K562 (cell line): ENCODE data around the gene EPN3. TPM values are rescaled to one million over a fixed set of nuclear protein-coding genes. Genes with fewer than 3 reads are reported as not detected.

Experiments used
- ATAC-seq: fragments of 200-7000 bp; cut with Tn5 transposase; 3 replicates; pipeline ENCODE4 v1.9.1; 2020; ENCODE audit warnings: moderate library complexity
- BruUV-seq: library from RNA; stranded (reverse); fragments of 400-500 nt; replicated peaks from 2 replicates; lab custom pipeline; 2021; lab: Mats Ljungman, UMichigan
- CTCF ChIA-PET: fragments of 300-600 bp; formaldehyde crosslinking; extraction: SDS; loops from one replicate; lab custom pipeline; 2021; ENCODE audit warnings: low intra/inter-chr PET ratio; lab: Yijun Ruan, JAX
- POLR2A ChIA-PET: fragments of 300-600, 350-650 bp; sonication (Branson Sonifier 250); formaldehyde crosslinking; extraction: SDS; loops from one replicate; lab custom pipeline; 2021; ENCODE audit warnings: antibody characterized with exemption, inconsistent platforms; lab: Yijun Ruan, JAX
- DNase-seq, 4 experiments: peaks; one replicate each; pipeline versions ENCODE4 v3.0.0 to v3.0.0-alpha.2; 2011 to 2018; ENCODE audit warnings: low spot score in 3 of 4, mixed read lengths in 3 of 4; ENCODE audit errors: extremely low read depth in 1 of 4
- FAIRE-seq: peaks from 2 replicates; lab custom pipeline; 2011; peaks lifted over from hg19 to GRCh38; lab: Jason Lieb, UNC
- H2AFZ ChIP-seq: 2 replicates; pipeline ENCODE4 v1.6.0; 2011; ENCODE audit warnings: low read depth, low read length, control low read depth, inconsistent platforms
- H3K27ac ChIP-seq: fragments of 200-600 bp; 3 replicates; pipeline ENCODE4 v1.8.0; 2011; ENCODE audit warnings: low read depth, mild to moderate bottlenecking, control low read depth, inconsistent platforms, low read length, moderate library complexity, mixed read lengths; ENCODE audit errors: extremely low read depth
- H3K27me3 ChIP-seq, 2 experiments: fragments of 300-600 bp in 1 of 2; 2 replicates in 1 of 2; 3 replicates in 1 of 2; pipeline versions ENCODE4 v1.6.0 to v1.8.0; 2011; ENCODE audit warnings: inconsistent platforms in 2 of 2, low read length in 2 of 2, mild to moderate bottlenecking in 1 of 2, mixed read lengths in 1 of 2, moderate library complexity in 1 of 2; ENCODE audit not compliant: control insufficient read depth in 2 of 2, insufficient read depth in 2 of 2
- H3K36me3 ChIP-seq: fragments of 300-600 bp; 3 replicates; pipeline ENCODE4 v1.8.0; 2011; ENCODE audit warnings: mild to moderate bottlenecking, low read length, inconsistent platforms; ENCODE audit not compliant: control insufficient read depth, insufficient read depth
- H3K4me1 ChIP-seq, 2 experiments: fragments of 200-600 bp in 1 of 2; replicated peaks in 1 of 2; 2 replicates in 1 of 2; 3 replicates in 1 of 2; pipeline versions ENCODE4 v1.5.1 to v1.8.0; 2011; ENCODE audit warnings: inconsistent platforms in 2 of 2, low read length in 2 of 2, mild to moderate bottlenecking in 1 of 2, mixed read lengths in 1 of 2, moderate library complexity in 1 of 2; ENCODE audit not compliant: control insufficient read depth in 2 of 2, insufficient read depth in 2 of 2
- H3K4me2 ChIP-seq: 2 replicates; pipeline ENCODE4 v1.6.1; 2011; ENCODE audit warnings: low read length, control low read depth, inconsistent platforms, mixed read lengths; ENCODE audit not compliant: insufficient read depth
- H3K4me3 ChIP-seq: fragments of 200-600 bp; sonication (generic), shearing (Covaris generic); 2 replicates; pipeline ENCODE4 v1.5.1; 2016; ENCODE audit warnings: control low read depth, inconsistent platforms
- H3K79me2 ChIP-seq: fragments of 200-600 bp; 3 replicates; pipeline ENCODE4 v1.8.0; 2011; ENCODE audit warnings: low read length, inconsistent platforms; ENCODE audit not compliant: control insufficient read depth, insufficient read depth
- H3K9ac ChIP-seq, 2 experiments: 2 replicates each; pipeline versions ENCODE4 v1.6.0 to v1.6.1; 2011; ENCODE audit warnings: low read depth in 2 of 2, low read length in 2 of 2, control low read depth in 1 of 2, inconsistent platforms in 1 of 2, mild to moderate bottlenecking in 1 of 2, mixed read lengths in 1 of 2; ENCODE audit not compliant: insufficient read depth in 1 of 2
- H3K9me1 ChIP-seq: one replicate; pipeline ENCODE4 v1.6.0; 2011; ENCODE audit warnings: inconsistent platforms, mild to moderate bottlenecking, low read length, moderate library complexity; ENCODE audit not compliant: control insufficient read depth, insufficient read depth
- H3K9me3 ChIP-seq: replicated peaks from 2 replicates; pipeline ENCODE4 v1.5.1; 2011; ENCODE audit warnings: low read depth, low read length, inconsistent platforms; ENCODE audit not compliant: control insufficient read depth, insufficient read depth
- H4K20me1 ChIP-seq: replicated peaks from 2 replicates; pipeline ENCODE4 v1.6.1; 2011; ENCODE audit warnings: low read length, inconsistent platforms, mixed read lengths; ENCODE audit not compliant: control insufficient read depth, insufficient read depth
- ARID1B ChIP-seq: fragments of 450-650 bp; IDR thresholded peaks from 2 replicates; pipeline ENCODE4 v1.6.1; 2016; ENCODE audit warnings: antibody characterized with exemption, mild to moderate bottlenecking, inconsistent platforms
- ELF2 ChIP-seq: fragments of 250-450 bp; sonication (Bioruptor Pico); IDR thresholded peaks from 2 replicates; pipeline ENCODE4 v1.5.0; 2021; ENCODE audit warnings: mild to moderate bottlenecking
- ETV6 ChIP-seq, 3 experiments: fragments of 150-350 bp in 1 of 3; sonication (generic) in 1 of 3; formaldehyde crosslinking in 1 of 3; IDR thresholded peaks; 2 replicates each; pipeline versions ENCODE4 v1.6.1 to v1.8.0; 2014 to 2022; ENCODE audit warnings: borderline replicate concordance in 2 of 3, low read depth in 2 of 3, antibody characterized with exemption in 1 of 3, low read length in 1 of 3, mild to moderate bottlenecking in 1 of 3, missing genetic modification reagents in 1 of 3
- LCOR ChIP-seq: sonication (generic); formaldehyde crosslinking; IDR thresholded peaks from 2 replicates; pipeline ENCODE4 v1.8.0; 2022; ENCODE audit warnings: mild to moderate bottlenecking, missing genetic modification reagents
- MEF2A ChIP-seq: IDR thresholded peaks from 2 replicates; pipeline ENCODE4 v1.6.1; 2011; ENCODE audit warnings: low read depth, mild to moderate bottlenecking, low read length, moderate library complexity; ENCODE audit not compliant: control insufficient read depth
- PHF20 ChIP-seq: fragments of 450-650 bp; IDR thresholded peaks from 2 replicates; pipeline ENCODE4 v1.6.1; 2018; ENCODE audit not compliant: partially characterized antibody
- RAD51 ChIP-seq: fragments of 450-650 bp; IDR thresholded peaks from 2 replicates; pipeline ENCODE4 v1.7.1; 2016; ENCODE audit warnings: low read depth, mild to moderate bottlenecking, borderline replicate concordance
- SMAD4 ChIP-seq: fragments of 250-450 bp; sonication (Bioruptor Pico); conservative IDR thresholded peaks from 2 replicates; pipeline ENCODE4 v1.8.0; 2021; ENCODE audit warnings: inconsistent platforms, mild to moderate bottlenecking, moderate library complexity
- XRCC3 ChIP-seq: fragments of 450-650 bp; IDR thresholded peaks from 2 replicates; pipeline ENCODE4 v1.6.1; 2017; ENCODE audit warnings: mild to moderate bottlenecking, moderate library complexity
- ZBTB49 ChIP-seq: sonication (generic); formaldehyde crosslinking; IDR thresholded peaks from 2 replicates; pipeline ENCODE4 v1.8.0; 2022; ENCODE audit warnings: missing genetic modification reagents, mild to moderate bottlenecking, borderline replicate concordance
- ZNF23 ChIP-seq: fragments of 250-450 bp; sonication (Bioruptor Pico); IDR thresholded peaks from 2 replicates; pipeline ENCODE4 v1.4.0; 2020; ENCODE audit warnings: mild to moderate bottlenecking
- WGBS: fragments of 100-300 bp; shearing (Covaris generic); methylation state at CpG from one replicate; pipeline ENCODE4 v1.1.6; 2016; ENCODE audit warnings: low coverage, mixed read lengths; ENCODE audit not compliant: insufficient coverage; ENCODE audit errors: missing lambda C conversion rate; 5-methylcytosine and 5-hydroxymethylcytosine counted together
- in situ Hi-C: fragments of 300-500 bp; cut with MboI; formaldehyde crosslinking; loops from 4 replicates; pipeline ENCODE4 v1.15.0; 2018; ENCODE audit warnings: inconsistent platforms, mixed read lengths
- intact Hi-C: fragments of 100-400 bp; cut with micrococcal nuclease; formaldehyde crosslinking; loops from 2 replicates; pipeline ENCODE4 v1.14.2; 2022
- polyA plus RNA-seq, 8 experiments: library from polyadenylated mRNA; depleted of rRNA in 4 of 8; stranded (reverse) in 5 of 8; unstranded in 3 of 8; fragments of >200 nt; fragmentation: Nextera tagmentation in 2 of 8; fragmentation: Illumina TruSeq in 1 of 8; extraction: Ambion mirVana in 2 of 8; extraction: Trizol in 1 of 8; gene quantifications; 2 replicates each; pipeline versions ENCODE4 v1.2.1 to v1.2.3, GENCODE V29; 2011 to 2014; ENCODE audit warnings: inconsistent platforms in 1 of 8, missing spikeins in 1 of 8
- total RNA-seq, 7 experiments: library from RNA; depleted of rRNA in 6 of 7; stranded (reverse); fragments of >200 nt in 6 of 7; fragmentation: Illumina TruSeq in 2 of 7; extraction: Trizol in 2 of 7; gene quantifications; 2 replicates each; pipeline versions ENCODE4 v1.2.1 to v1.2.3, GENCODE V29; 2011 to 2021; ENCODE audit warnings: low replicate concordance in 1 of 7
- TF ChIP-seq, protein P1 (sequence below): fragments of 250-450 bp; sonication (Bioruptor Pico); IDR thresholded peaks from 2 replicates; pipeline ENCODE4 v1.8.0; 2022; ENCODE audit warnings: inconsistent platforms
- TF ChIP-seq, protein P2 (sequence below): sonication (generic); formaldehyde crosslinking; IDR thresholded peaks from 2 replicates; pipeline ENCODE4 v1.9.0; 2022; ENCODE audit warnings: mild to moderate bottlenecking, missing genetic modification reagents

Gene EPN3
- total and polyA plus RNA-seq, 9 of the 15 experiments (the other 6 are each of a cell fraction or from before 2014, with no cell fraction given), result 0.16 TPM; not detected in 8

DNA sequence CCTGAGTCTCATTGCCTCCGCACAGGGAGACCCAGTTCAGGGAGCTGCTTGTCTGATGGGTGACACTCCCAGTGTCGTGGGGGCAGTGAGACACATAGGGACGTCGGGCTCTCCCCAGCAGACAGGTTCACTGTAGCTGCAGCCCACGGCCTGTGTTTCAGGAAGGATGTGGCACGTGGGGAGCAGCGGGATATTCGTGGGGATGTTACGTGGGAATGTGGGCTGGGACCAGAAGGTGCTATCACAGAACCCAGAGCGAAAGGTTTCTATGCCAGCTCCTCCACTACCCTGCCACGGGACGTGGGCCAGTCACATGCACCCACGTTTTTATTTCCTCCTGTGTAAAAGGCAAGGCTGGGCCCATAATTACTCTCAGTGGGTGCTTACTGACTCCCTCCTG, 44.3 kb downstream of the EPN3 start:
- FAIRE-seq (no peak), ATAC-seq (no peak), DNase-seq (no peak)
- WGBS, result 0% methylated on average over 9 of the region's 13 CpGs
- H3K4me1 ChIP-seq, result peaks cover 14 to 29% of the 10 kb centered on the region in 2 experiments; a peak in 4 of 5 replicates
- H3K79me2 ChIP-seq, result no peaks in the 10 kb centered on the region
- H3K36me3 ChIP-seq, result no peaks in the 10 kb centered on the region
- H2AFZ ChIP-seq, result no peak overlapping the region
- ChIA-PET POLR2A (interaction anchor here (0.6 to 1.1 kb wide), 3 partner anchors 9 to 11 kb away, joined by 3 to 6 read pairs (median 4); no protein-coding TSS in a partner anchor), CTCF (no interaction called here)
- no peaks in the 10 kb centered on the region; the same call in 1 of the 2 replicates for H3K9me3 ChIP-seq
- TF ChIP-seq XRCC3 (no peak), SMAD4 (CRISPR knock-in tag) (no peak), LCOR (CRISPR knock-in tag) (no peak), MEF2A (no peak), ARID1B (no peak), ETV6 (IDR thresholded peaks at IDR 0.05; ENCODE audit: borderline replicate concordance in 1 of 2, low read depth in 2 of 2, low read length in 1 of 2) (no peak), ETV6 (CRISPR knock-in tag; IDR thresholded peaks at IDR 0.05; ENCODE audit: borderline replicate concordance) (no peak), ZNF23 (no peak), PHF20 (no peak), ZBTB49 (no peak), RAD51 (no peak), ELF2 (CRISPR knock-in tag) (no peak)
- TF ChIP-seq, protein P1, sequence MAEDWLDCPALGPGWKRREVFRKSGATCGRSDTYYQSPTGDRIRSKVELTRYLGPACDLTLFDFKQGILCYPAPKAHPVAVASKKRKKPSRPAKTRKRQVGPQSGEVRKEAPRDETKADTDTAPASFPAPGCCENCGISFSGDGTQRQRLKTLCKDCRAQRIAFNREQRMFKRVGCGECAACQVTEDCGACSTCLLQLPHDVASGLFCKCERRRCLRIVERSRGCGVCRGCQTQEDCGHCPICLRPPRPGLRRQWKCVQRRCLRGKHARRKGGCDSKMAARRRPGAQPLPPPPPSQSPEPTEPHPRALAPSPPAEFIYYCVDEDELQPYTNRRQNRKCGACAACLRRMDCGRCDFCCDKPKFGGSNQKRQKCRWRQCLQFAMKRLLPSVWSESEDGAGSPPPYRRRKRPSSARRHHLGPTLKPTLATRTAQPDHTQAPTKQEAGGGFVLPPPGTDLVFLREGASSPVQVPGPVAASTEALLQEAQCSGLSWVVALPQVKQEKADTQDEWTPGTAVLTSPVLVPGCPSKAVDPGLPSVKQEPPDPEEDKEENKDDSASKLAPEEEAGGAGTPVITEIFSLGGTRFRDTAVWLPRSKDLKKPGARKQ, result no peak
- TF ChIP-seq, protein P2, sequence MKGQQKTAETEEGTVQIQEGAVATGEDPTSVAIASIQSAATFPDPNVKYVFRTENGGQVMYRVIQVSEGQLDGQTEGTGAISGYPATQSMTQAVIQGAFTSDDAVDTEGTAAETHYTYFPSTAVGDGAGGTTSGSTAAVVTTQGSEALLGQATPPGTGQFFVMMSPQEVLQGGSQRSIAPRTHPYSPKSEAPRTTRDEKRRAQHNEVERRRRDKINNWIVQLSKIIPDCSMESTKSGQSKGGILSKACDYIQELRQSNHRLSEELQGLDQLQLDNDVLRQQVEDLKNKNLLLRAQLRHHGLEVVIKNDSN (CRISPR knock-in tag), result no peak
- H3K27me3 ChIP-seq, result peaks cover 15 to 82% of the 10 kb centered on the region in 2 experiments; a peak in 4 of 5 replicates
- H3K9ac ChIP-seq, result no peak overlapping the region
- no peak overlapping the region for H3K27ac ChIP-seq
- in situ Hi-C loops, result no loop called here
- intact Hi-C loops, result no loop called here
- no peaks in the 10 kb centered on the region for H3K9me1 ChIP-seq
- no peak overlapping the region for H3K4me2 ChIP-seq
- no peak overlapping the region for H3K4me3 ChIP-seq
- H4K20me1 ChIP-seq, result peaks cover 16% of the 10 kb centered on the region; the same call in 1 of the 2 replicates
- no TSS peak for BruUV-seq
